ENCODE measurements around the gene LCP2. TPM values are rescaled to one million over a fixed set of nuclear protein-coding genes. Genes with fewer than 3 reads are reported as not detected.
A peak's percentile ranks its signal among the peaks of the same experiment; 100 is the strongest.

LCP2 gene
- total RNA-seq, 2 donors from 2014 or later, result 3.9 to 6.5 TPM

GRCh38 chr5:170284231-170284630, 13.3 kb downstream of the LCP2 start:
- no peak for TF ChIP-seq CTCF (IDR thresholded peaks at IDR 0.05)
- no peak for DNase-seq (ENCODE audit: low spot score)
- peaks cover 0 to 28% of the 10 kb centered on the region in 2 donors for H3K4me1 ChIP-seq
- no peaks in the 10 kb centered on the region for H3K36me3 ChIP-seq
- no peak overlapping the region for H3K27ac ChIP-seq
- no peaks in the 10 kb centered on the region for H3K27me3 ChIP-seq
- no peak overlapping the region for H3K4me3 ChIP-seq
- H3K9me3 ChIP-seq, result peaks cover 0 to 12% of the 10 kb centered on the region in 2 donors

- no peak for TF ChIP-seq CTCF (IDR thresholded peaks at IDR 0.05)
- H3K36me3 ChIP-seq, result no peaks in the 10 kb centered on the region
- H3K9me3 ChIP-seq, result peaks cover 0 to 12% of the 10 kb centered on the region in 2 donors
- peaks cover 0 to 29% of the 10 kb centered on the region in 2 donors for H3K4me1 ChIP-seq
- H3K27me3 ChIP-seq, result no peaks in the 10 kb centered on the region
- no peak overlapping the region for H3K4me3 ChIP-seq
- DNase-seq (ENCODE audit: low spot score), result no peak
- no peak overlapping the region for H3K27ac ChIP-seq
These were observed 14.3 kb downstream of the LCP2 start for GRCh38 chr5:170283296-170283695.

- H3K9me3 ChIP-seq, result peaks cover 0 to 12% of the 10 kb centered on the region in 2 donors
- H3K4me1 ChIP-seq, result peaks cover 0 to 20% of the 10 kb centered on the region in 2 donors
- peak overlapping the region in 1 of 2 donors; percentile 16 for H3K27ac ChIP-seq
- TF ChIP-seq CTCF (IDR thresholded peaks at IDR 0.05), result no peak
- no peak for DNase-seq (ENCODE audit: low spot score)
- no peak overlapping the region for H3K4me3 ChIP-seq
- H3K36me3 ChIP-seq, result no peaks in the 10 kb centered on the region
- no peaks in the 10 kb centered on the region for H3K27me3 ChIP-seq
These were observed 17.5 kb downstream of the LCP2 start for GRCh38 chr5:170280011-170280493.

DNA sequence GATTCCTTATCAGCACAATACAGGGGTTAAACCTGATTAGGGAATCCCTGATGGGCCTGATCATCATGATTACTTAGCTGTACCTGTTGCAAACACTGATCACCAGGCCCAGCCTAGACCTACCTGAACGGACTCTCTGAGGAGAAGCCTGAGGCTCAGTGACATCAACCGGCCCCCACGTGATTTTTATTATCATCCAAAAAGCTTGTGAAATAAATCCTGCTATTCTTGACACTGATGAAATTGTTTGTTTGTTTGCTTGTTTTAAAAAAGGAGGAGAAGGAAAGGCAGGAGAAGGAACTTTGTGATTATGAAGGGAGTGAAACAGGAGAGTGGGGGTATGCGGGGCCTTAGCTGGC, 18.1 kb downstream of the LCP2 start:
- DNase-seq (ENCODE audit: low spot score), result no peak
- no peak for TF ChIP-seq CTCF (IDR thresholded peaks at IDR 0.05)
- Histone ChIP-seq H3K4me1 (peaks cover 0 to 20% of the 10 kb centered on the region in 2 donors), H3K9me3 (peaks cover 0 to 10% of the 10 kb centered on the region in 2 donors), H3K27ac (no peak overlapping the region), H3K27me3 (no peaks in the 10 kb centered on the region), H3K4me3 (no peak overlapping the region), H3K36me3 (no peaks in the 10 kb centered on the region)

GRCh38 chr5:170278611-170279458, 18.7 kb downstream of the LCP2 start:
- peaks cover 0 to 20% of the 10 kb centered on the region in 2 donors for H3K4me1 ChIP-seq
- no peak for TF ChIP-seq CTCF (IDR thresholded peaks at IDR 0.05)
- H3K27me3 ChIP-seq, result no peaks in the 10 kb centered on the region
- H3K9me3 ChIP-seq, result peaks cover 0 to 4% of the 10 kb centered on the region in 2 donors
- no peak for DNase-seq (ENCODE audit: low spot score)
- no peak overlapping the region for H3K27ac ChIP-seq
- no peaks in the 10 kb centered on the region for H3K36me3 ChIP-seq
- no peak overlapping the region for H3K4me3 ChIP-seq
